NCI-H1105 (cell line): ENCODE data around the gene XCR1.
"Not testable (repeated sequence)": the region's sequence is repeated elsewhere in the genome, so short reads cannot be mapped to it uniquely, and the experiment has no call there.

Source experiments
- DNase-seq: peaks from one replicate; lab custom pipeline; 2025; lab: John Stamatoyannopoulos, UW

XCR1 gene

DNA sequence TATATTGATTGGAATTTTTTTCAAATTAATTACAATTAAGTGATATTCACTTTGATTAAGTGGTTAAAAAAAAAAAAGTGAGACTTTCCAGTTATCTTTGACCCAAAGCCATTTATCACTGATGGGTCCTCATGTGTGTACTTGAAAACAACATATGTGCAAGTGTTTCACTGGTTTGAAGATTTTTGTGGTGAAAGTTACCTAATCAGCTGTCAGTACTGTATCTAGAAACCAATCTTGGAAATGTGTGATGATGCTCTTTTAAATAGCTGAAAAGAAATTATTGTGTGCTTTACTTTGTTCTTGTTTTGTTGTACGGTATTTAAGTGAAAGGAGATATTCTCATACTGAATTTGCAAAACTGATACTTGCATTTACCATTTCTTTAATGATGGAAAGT lies 11.6 kb upstream of the XCR1 start:
- no peak for DNase-seq

GRCh38 chr3:46038071-46038470 lies 10.8 kb upstream of the XCR1 start:
- DNase-seq, result not testable (repeated sequence)

DNA sequence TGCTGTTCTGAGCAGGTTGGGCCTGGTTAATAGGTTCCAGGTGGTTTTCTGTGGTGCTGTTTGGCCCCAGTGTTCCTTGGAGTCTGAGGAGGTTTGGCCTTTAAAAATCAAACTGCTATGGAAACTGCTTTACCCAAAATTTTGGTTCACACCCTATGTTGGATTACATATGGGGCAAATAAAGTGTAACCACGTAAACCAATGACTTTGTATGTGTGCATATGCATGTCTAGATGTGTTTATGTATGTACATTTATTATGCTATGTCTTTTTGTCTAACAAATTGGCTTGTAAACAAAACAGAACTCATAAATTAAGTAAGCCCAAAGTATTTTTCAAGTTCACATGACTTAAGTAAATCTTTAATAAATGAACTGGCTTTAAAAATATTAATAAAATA lies 8.9 kb upstream of the XCR1 start:
- DNase-seq, result no peak

GRCh38 chr3:46031747-46032146 lies 4.5 kb upstream of the XCR1 start:
- DNase-seq, result no peak

- no peak for DNase-seq
Measured at GRCh38 chr3:46031269-46031668, 4.0 kb upstream of the XCR1 start.

DNA sequence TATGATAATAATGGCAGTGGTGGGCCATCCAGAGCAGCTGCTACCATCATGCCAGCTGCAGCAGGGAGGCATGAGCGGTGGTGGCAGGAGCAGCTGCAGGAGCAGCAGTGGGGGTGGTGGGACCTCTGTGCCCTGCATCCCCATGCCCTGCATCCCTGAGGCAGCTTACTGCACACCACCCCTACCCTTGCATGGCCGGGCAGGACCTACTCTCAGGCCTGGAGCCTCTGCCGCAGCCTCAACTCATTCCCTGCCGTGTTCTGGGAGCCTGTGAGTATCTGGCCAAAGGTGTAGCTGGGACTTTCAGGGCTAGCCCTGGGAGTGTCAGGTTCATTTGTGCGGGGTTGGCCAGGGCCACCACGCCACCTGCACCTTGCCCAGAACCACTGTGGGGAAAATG lies 3.3 kb upstream of the XCR1 start:
- no peak for DNase-seq

DNA sequence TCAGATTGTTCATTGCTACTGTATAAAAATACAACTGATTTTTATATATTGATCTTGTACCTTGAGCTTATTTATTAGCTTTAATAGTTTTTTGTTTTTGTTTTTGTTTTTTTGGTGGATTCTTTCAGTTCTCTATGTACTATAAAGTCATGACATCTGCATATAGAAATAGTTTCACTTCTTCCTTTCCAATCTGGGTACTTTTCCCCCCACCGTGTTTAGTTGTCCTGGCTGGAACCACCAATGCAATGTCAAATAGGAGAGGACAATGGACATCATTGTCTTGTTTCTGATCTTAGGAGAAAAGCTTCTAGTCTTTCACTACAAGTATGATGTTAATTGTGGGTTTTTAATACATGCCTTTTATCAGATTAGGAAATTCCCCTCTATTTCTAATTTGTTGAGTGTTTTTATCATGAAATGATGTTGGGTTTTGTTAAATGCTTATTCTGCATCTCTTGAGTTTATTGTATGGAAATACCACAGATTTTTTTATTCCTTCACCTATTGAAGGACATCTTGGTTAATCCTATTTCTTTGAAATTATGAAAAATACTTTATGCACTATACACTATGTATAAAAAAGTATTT lies 2.8 kb upstream of the XCR1 start:
- no peak for DNase-seq

GRCh38 chr3:46027736-46028397 lies 584 bp upstream of the XCR1 start:
- DNase-seq, result no peak

DNA sequence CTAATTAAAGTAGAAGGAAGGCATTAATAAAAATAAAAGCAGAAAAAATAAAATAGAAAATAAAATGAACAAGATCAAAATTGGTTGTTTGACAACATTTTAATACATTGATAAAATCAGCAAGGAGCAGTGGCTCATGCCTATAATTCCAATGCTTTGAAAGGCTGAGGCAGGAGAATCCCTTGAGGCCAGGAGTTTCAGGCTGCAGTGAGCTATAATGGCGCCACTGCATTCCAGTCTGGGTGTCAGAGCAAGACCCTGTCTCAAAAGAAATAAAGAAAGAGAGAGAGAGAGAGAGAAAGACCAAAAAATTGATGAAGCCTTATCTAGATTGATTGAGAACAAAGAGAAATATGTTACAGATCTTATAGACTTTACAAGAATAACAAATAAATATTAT lies 2.1 kb downstream of the XCR1 start:
- no peak for DNase-seq

GRCh38 chr3:46024131-46024530 lies 3.2 kb downstream of the XCR1 start:
- DNase-seq, result no peak

GRCh38 chr3:46022909-46023785 lies 4.1 kb downstream of the XCR1 start:
- DNase-seq, result no peak

DNA sequence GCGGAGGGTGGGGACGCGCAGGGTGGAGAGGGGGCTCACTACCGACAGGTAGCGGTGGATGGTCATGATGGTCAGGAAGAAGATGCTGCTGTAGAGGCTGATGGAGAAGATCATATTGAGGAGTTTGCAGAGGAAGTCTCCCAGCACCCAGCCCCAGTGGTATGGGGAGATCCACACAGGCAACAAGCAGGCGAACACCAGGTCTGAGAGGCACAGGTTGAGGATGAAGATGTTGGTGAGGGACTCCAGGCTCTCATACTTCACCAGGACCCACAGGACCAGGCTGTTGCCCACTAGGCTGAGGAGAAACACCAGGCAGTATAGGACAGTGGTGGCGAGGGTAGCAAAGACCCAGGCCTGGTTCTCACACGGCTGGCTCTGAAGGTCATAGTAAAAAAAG lies 5.8 kb downstream of the XCR1 start:
- no peak for DNase-seq

- no peak for DNase-seq
Measured at GRCh38 chr3:46020766-46021510, 6.3 kb downstream of the XCR1 start.

GRCh38 chr3:46019707-46020106 lies 7.6 kb downstream of the XCR1 start:
- DNase-seq, result no peak

DNA sequence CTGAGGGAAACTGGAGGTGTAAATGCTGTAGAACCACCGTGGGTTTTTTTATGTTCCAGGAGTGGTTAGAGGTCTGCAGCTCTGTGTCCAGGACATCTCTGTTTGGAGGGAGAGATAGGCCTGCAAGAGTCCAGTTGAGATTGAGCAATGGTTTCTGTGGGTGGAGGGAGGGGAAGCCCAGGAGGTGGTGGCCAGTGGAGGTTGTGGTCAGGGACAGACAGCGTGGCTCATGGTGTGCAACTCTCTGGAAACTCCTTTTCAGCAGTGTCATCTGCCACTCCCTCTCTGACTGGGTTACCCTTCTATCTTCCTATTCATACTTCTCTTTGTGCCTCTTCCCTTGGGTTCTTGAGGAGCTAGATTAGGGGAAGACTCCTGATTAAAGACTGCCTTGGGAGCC lies 9.6 kb downstream of the XCR1 start:
- DNase-seq, result no peak

- no peak for DNase-seq
Measured at GRCh38 chr3:46013316-46014094, 13.8 kb downstream of the XCR1 start.

DNA sequence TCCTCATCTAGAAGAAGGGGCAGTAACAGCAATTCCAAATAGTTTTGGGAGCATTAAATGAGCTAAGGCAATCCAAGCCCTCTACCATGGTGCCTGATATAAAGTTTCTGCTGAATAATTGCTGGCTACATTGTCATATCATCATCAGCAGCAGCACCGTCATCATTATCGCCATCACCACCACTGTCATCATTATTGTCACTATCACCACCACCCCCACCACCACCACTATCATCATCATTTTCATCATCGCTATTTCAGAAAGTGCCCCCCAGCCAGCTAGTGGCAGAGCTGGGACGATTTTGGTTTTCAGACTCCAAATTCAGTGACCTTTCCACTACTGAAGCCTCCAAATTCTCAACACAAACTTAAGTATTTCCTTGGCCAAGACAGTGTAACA lies 15.0 kb downstream of the XCR1 start:
- DNase-seq, result no peak

DNA sequence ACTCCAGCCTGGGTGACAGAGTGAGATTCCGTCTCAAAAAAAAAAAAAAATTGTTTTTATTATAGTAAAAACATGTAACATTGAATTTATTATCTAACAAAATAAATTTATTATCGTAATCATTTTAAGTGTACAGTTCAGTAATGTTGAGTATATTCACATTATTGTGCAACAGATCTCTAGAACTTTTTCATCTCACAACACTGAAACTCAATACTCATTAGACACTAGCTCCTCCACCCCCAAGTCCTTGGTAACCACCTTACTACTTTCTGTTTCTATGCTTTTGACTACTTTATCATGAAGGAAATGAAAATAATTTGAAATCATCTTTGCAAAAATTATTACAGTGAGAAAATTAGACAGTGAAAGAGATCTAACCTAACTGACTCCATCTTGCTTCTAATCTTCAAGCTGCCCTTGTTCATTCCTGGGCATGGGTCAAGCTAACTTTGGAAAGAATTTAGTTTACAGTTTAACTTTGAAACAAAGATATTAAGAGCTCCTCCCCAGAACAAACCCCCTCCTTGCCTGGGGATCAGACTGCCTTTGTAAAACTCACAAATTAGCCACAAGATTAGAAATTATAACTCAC lies 16.7 kb downstream of the XCR1 start:
- DNase-seq, result no peak

DNA sequence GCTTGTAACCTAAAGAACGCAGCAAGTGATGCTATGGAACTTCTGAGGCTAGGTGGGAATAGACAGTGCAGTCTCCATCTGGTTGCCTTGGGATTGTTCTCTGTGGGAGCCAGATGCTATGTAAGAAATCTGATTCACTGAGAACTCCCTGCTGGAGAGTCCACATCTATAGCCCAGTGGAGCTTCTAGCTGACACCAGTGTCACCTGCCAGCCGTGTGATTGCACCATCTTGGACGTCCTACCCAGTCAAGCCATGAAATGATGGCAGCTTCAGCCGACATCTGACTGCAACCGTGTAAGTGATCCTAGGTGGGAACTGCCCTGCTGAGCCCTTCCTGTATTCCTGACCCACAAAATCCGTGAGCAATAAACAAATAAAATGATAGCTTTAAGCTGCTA lies 19.2 kb downstream of the XCR1 start:
- no peak for DNase-seq

- DNase-seq, result no peak
Measured at GRCh38 chr3:46007280-46007679, 20.0 kb downstream of the XCR1 start.
